ENCODE results near the gene ZNF619.
A peak's percentile ranks its signal among the peaks of the same experiment; 100 is the strongest.
"Not testable (repeated sequence)": the region's sequence is repeated elsewhere in the genome, so short reads cannot be mapped to it uniquely, and the experiment has no call there.

The ZNF619 gene

GRCh38 chr3:40476478-40477470 lies at the start of gene ZNF619:
Gene ZNF619 (plus strand): TSS chr3:40477122. CDS start chr3:40477980, 858 bp downstream.
- DNase-seq = peak; percentile 21

- DNase-seq = no peak
These were observed 44.1 kb upstream of the ZNF619 start for GRCh38 chr3:40432793-40433192.

- DNase-seq = no peak
These were observed 39.0 kb upstream of the ZNF619 start for GRCh38 chr3:40437889-40438288.

GRCh38 chr3:40445062-40445461 lies 31.9 kb upstream of the ZNF619 start:
- no peak for DNase-seq

- no peak for DNase-seq
These were observed 31.0 kb upstream of the ZNF619 start for GRCh38 chr3:40445880-40446279.

GRCh38 chr3:40450438-40450837 lies 26.5 kb upstream of the ZNF619 start:
- no peak for DNase-seq

- DNase-seq = no peak
These were observed 25.4 kb upstream of the ZNF619 start for GRCh38 chr3:40451551-40451950.

- no peak for DNase-seq
These were observed 24.9 kb upstream of the ZNF619 start for GRCh38 chr3:40452057-40452456.

GRCh38 chr3:40452562-40452875 lies 24.4 kb upstream of the ZNF619 start:
- no peak for DNase-seq

GRCh38 chr3:40452876-40453730 lies 23.8 kb upstream of the ZNF619 start:
- DNase-seq = peak; percentile 98

GRCh38 chr3:40453933-40454332 lies 23.0 kb upstream of the ZNF619 start:
- DNase-seq = no peak

- DNase-seq = no peak
These were observed 21.6 kb upstream of the ZNF619 start for GRCh38 chr3:40455328-40455727.

GRCh38 chr3:40456279-40456939 lies 20.5 kb upstream of the ZNF619 start:
- DNase-seq = no peak

- DNase-seq = peak; percentile 87
These were observed 19.7 kb upstream of the ZNF619 start, which contains the start of gene RPL14 for GRCh38 chr3:40456940-40457823. Gene RPL14 (plus strand): TSS chr3:40457339. CDS start chr3:40457472, 133 bp downstream.

GRCh38 chr3:40458473-40458872 lies 18.4 kb upstream of the ZNF619 start:
- no peak for DNase-seq

GRCh38 chr3:40460481-40460880 lies 16.4 kb upstream of the ZNF619 start:
- not testable (repeated sequence) for DNase-seq

- no peak for DNase-seq
These were observed 15.8 kb upstream of the ZNF619 start for GRCh38 chr3:40461161-40461560.

- not testable (repeated sequence) for DNase-seq
These were observed 14.1 kb upstream of the ZNF619 start for GRCh38 chr3:40462838-40463237.

GRCh38 chr3:40463579-40463978 lies 13.3 kb upstream of the ZNF619 start:
- DNase-seq = no peak

- DNase-seq = no peak
These were observed 12.4 kb upstream of the ZNF619 start for GRCh38 chr3:40464339-40465110.

- DNase-seq = no peak
These were observed 11.9 kb upstream of the ZNF619 start for GRCh38 chr3:40465111-40465407.

Data from NCI-H526 treated with DMSO at 0.1 percent for 48 hours (cell line).